ENCODE measurements around the gene PROSER1. TPM values are rescaled to one million over a fixed set of nuclear protein-coding genes. Genes with fewer than 3 reads are reported as not detected.
"Not testable (repeated sequence)": the region's sequence is repeated elsewhere in the genome, so short reads cannot be mapped to it uniquely, and the experiment has no call there.

The PROSER1 gene
- total RNA-seq, 1 experiment from 2014 or later, result 39.5 TPM

DNA sequence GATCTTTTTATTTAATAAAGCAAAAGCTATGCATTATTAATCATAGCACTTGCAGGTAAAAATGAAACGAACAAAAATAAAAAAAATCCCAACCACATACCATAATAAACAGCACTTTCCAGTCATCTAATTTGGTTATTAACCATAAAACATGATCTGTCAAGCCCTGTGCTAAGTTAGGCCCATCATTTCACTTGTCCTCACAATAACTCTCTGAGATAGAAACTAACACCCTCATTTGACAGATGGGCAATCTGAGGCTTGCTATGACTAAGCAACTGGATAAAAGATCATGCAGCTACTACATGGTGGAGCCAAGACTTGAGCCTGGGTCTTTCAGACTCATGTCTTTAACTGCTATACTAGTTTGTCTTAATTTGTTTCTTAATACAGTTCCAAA is 21.8 kb downstream of the PROSER1 start:
- intact Hi-C loops (cut with micrococcal nuclease; ENCODE audit: unreplicated experiment), result no loop called here
- H3K9me3 Mint-ChIP-seq (ENCODE audit: low read depth, unreplicated experiment), result no peaks in the 10 kb centered on the region
- CTCF ChIA-PET, result no interaction called here
- TF ChIP-seq, protein P1, sequence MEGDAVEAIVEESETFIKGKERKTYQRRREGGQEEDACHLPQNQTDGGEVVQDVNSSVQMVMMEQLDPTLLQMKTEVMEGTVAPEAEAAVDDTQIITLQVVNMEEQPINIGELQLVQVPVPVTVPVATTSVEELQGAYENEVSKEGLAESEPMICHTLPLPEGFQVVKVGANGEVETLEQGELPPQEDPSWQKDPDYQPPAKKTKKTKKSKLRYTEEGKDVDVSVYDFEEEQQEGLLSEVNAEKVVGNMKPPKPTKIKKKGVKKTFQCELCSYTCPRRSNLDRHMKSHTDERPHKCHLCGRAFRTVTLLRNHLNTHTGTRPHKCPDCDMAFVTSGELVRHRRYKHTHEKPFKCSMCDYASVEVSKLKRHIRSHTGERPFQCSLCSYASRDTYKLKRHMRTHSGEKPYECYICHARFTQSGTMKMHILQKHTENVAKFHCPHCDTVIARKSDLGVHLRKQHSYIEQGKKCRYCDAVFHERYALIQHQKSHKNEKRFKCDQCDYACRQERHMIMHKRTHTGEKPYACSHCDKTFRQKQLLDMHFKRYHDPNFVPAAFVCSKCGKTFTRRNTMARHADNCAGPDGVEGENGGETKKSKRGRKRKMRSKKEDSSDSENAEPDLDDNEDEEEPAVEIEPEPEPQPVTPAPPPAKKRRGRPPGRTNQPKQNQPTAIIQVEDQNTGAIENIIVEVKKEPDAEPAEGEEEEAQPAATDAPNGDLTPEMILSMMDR (IDR thresholded peaks at IDR 0.05; ENCODE audit: unreplicated experiment), result no peak
- H3K4me3 Mint-ChIP-seq (ENCODE audit: low read depth, unreplicated experiment), result no peak overlapping the region
- no peak overlapping the region for H3K27ac Mint-ChIP-seq (ENCODE audit: unreplicated experiment)
- H3K36me3 Mint-ChIP-seq (ENCODE audit: insufficient read depth, unreplicated experiment), result peaks cover 32% of the 10 kb centered on the region
- no peaks in the 10 kb centered on the region for H3K4me1 Mint-ChIP-seq (ENCODE audit: low read depth, unreplicated experiment)
- no TSS peak for BruUV-seq (replicated peaks)
- no peaks in the 10 kb centered on the region for H3K27me3 Mint-ChIP-seq (ENCODE audit: unreplicated experiment)
- DNase-seq, result no peak

GRCh38 chr13:39013462-39013861 is 24.4 kb downstream of the PROSER1 start:
- BruUV-seq (replicated peaks), result no TSS peak
- CTCF ChIA-PET, result no interaction called here
- Mint-ChIP-seq H3K9me3 (ENCODE audit: low read depth, unreplicated experiment) (no peaks in the 10 kb centered on the region), H3K4me1 (ENCODE audit: low read depth, unreplicated experiment) (no peaks in the 10 kb centered on the region), H3K27me3 (ENCODE audit: unreplicated experiment) (no peaks in the 10 kb centered on the region), H3K4me3 (ENCODE audit: low read depth, unreplicated experiment) (no peak overlapping the region), H3K36me3 (ENCODE audit: insufficient read depth, unreplicated experiment) (peaks cover 21% of the 10 kb centered on the region), H3K27ac (ENCODE audit: unreplicated experiment) (peak overlapping the region; percentile 40)
- no peak for DNase-seq
- intact Hi-C loops (cut with micrococcal nuclease; ENCODE audit: unreplicated experiment), result no loop called here
- TF ChIP-seq, protein P1 (IDR thresholded peaks at IDR 0.05; ENCODE audit: unreplicated experiment), result no peak

- Mint-ChIP-seq H3K4me3 (ENCODE audit: low read depth, unreplicated experiment) (no peak overlapping the region), H3K4me1 (ENCODE audit: low read depth, unreplicated experiment) (no peaks in the 10 kb centered on the region), H3K36me3 (ENCODE audit: insufficient read depth, unreplicated experiment) (peaks cover 19% of the 10 kb centered on the region), H3K27ac (ENCODE audit: unreplicated experiment) (no peak overlapping the region), H3K9me3 (ENCODE audit: low read depth, unreplicated experiment) (no peaks in the 10 kb centered on the region), H3K27me3 (ENCODE audit: unreplicated experiment) (no peaks in the 10 kb centered on the region)
- BruUV-seq (replicated peaks), result no TSS peak
- no peak for DNase-seq
- TF ChIP-seq, protein P1 (IDR thresholded peaks at IDR 0.05; ENCODE audit: unreplicated experiment), result no peak
- CTCF ChIA-PET, result no interaction called here
- intact Hi-C loops (cut with micrococcal nuclease; ENCODE audit: unreplicated experiment), result no loop called here
These were observed 25.3 kb downstream of the PROSER1 start for GRCh38 chr13:39012608-39013007.

GRCh38 chr13:39006371-39007111 is 31.3 kb downstream of the PROSER1 start:
- DNase-seq; H3K4me3 Mint-ChIP-seq (ENCODE audit: low read depth, unreplicated experiment); H3K4me1 Mint-ChIP-seq (ENCODE audit: low read depth, unreplicated experiment); intact Hi-C loops (cut with micrococcal nuclease; ENCODE audit: unreplicated experiment); BruUV-seq (replicated peaks); CTCF ChIA-PET; H3K27me3 Mint-ChIP-seq (ENCODE audit: unreplicated experiment); H3K36me3 Mint-ChIP-seq (ENCODE audit: insufficient read depth, unreplicated experiment); H3K9me3 Mint-ChIP-seq (ENCODE audit: low read depth, unreplicated experiment); H3K27ac Mint-ChIP-seq (ENCODE audit: unreplicated experiment): not testable (repeated sequence)

GRCh38 chr13:38998739-38999138 is 39.1 kb downstream of the PROSER1 start:
- intact Hi-C loops (cut with micrococcal nuclease; ENCODE audit: unreplicated experiment), result no loop called here
- H3K4me1 Mint-ChIP-seq (ENCODE audit: low read depth, unreplicated experiment), result no peaks in the 10 kb centered on the region
- no peaks in the 10 kb centered on the region for H3K36me3 Mint-ChIP-seq (ENCODE audit: insufficient read depth, unreplicated experiment)
- no peak overlapping the region for H3K4me3 Mint-ChIP-seq (ENCODE audit: low read depth, unreplicated experiment)
- TF ChIP-seq, protein P1 (IDR thresholded peaks at IDR 0.05; ENCODE audit: unreplicated experiment), result no peak
- H3K9me3 Mint-ChIP-seq (ENCODE audit: low read depth, unreplicated experiment), result no peaks in the 10 kb centered on the region
- no TSS peak for BruUV-seq (replicated peaks)
- CTCF ChIA-PET, result no interaction called here
- H3K27ac Mint-ChIP-seq (ENCODE audit: unreplicated experiment), result no peak overlapping the region
- no peak for DNase-seq
- no peaks in the 10 kb centered on the region for H3K27me3 Mint-ChIP-seq (ENCODE audit: unreplicated experiment)

Measured in Calu3 (cell line).